SK-N-DZ (cell line): ENCODE data around the gene DAAM1.

ENCODE experiments used
- DNase-seq: peaks from one replicate; pipeline ENCODE4 v3.0.0-alpha.2; 2015; ENCODE audit warnings: low spot score

DAAM1 gene

GRCh38 chr14:59313658-59314608 lies 125.5 kb downstream of the DAAM1 start:
- no peak for DNase-seq

- DNase-seq, result no peak
These were observed 126.6 kb downstream of the DAAM1 start for GRCh38 chr14:59314953-59315599.

- no peak for DNase-seq
These were observed 127.8 kb downstream of the DAAM1 start for GRCh38 chr14:59316151-59316830.

- no peak for DNase-seq
These were observed 128.9 kb downstream of the DAAM1 start for GRCh38 chr14:59317346-59317745.

GRCh38 chr14:59317798-59318505 lies 129.5 kb downstream of the DAAM1 start:
- peak; percentile 20 for DNase-seq

GRCh38 chr14:59318908-59319307 lies 130.4 kb downstream of the DAAM1 start:
- DNase-seq, result no peak

GRCh38 chr14:59320361-59320760 lies 131.9 kb downstream of the DAAM1 start:
- DNase-seq, result no peak

- DNase-seq, result no peak
These were observed 132.5 kb downstream of the DAAM1 start for GRCh38 chr14:59320763-59321625.

GRCh38 chr14:59321626-59321949 lies 133.1 kb downstream of the DAAM1 start:
- DNase-seq, result no peak

GRCh38 chr14:59325906-59326305 lies 137.4 kb downstream of the DAAM1 start:
- no peak for DNase-seq

GRCh38 chr14:59328454-59328853 lies 140.0 kb downstream of the DAAM1 start:
- DNase-seq, result no peak

GRCh38 chr14:59330455-59330854 lies 142.0 kb downstream of the DAAM1 start:
- no peak for DNase-seq

- DNase-seq, result no peak
These were observed 142.8 kb downstream of the DAAM1 start for GRCh38 chr14:59331217-59331616.

- DNase-seq, result no peak
These were observed 144.3 kb downstream of the DAAM1 start for GRCh38 chr14:59332727-59333126.

- DNase-seq, result no peak
These were observed 144.8 kb downstream of the DAAM1 start for GRCh38 chr14:59333235-59333634.

GRCh38 chr14:59333668-59334067 lies 145.2 kb downstream of the DAAM1 start:
- no peak for DNase-seq

GRCh38 chr14:59334253-59334652 lies 145.8 kb downstream of the DAAM1 start:
- DNase-seq, result no peak

- DNase-seq, result no peak
These were observed 147.6 kb downstream of the DAAM1 start for GRCh38 chr14:59336098-59336497.

- no peak for DNase-seq
These were observed 148.2 kb downstream of the DAAM1 start for GRCh38 chr14:59336706-59337105.

- no peak for DNase-seq
These were observed 148.7 kb downstream of the DAAM1 start for GRCh38 chr14:59337141-59337611.

- DNase-seq, result no peak
These were observed 150.3 kb downstream of the DAAM1 start for GRCh38 chr14:59338761-59339160.
